GM20431 (cell line): Measurements from ENCODE around the gene C16orf92.

Source experiments
- in situ Hi-C: fragments of 300-500 bp; cut with MseI, MboI; formaldehyde crosslinking; loops from one replicate; pipeline ENCODE4 v1.15.0; 2020; ENCODE audit warnings: low sequenced_read_pairs; ENCODE audit not compliant: unreplicated experiment

Gene C16orf92

DNA sequence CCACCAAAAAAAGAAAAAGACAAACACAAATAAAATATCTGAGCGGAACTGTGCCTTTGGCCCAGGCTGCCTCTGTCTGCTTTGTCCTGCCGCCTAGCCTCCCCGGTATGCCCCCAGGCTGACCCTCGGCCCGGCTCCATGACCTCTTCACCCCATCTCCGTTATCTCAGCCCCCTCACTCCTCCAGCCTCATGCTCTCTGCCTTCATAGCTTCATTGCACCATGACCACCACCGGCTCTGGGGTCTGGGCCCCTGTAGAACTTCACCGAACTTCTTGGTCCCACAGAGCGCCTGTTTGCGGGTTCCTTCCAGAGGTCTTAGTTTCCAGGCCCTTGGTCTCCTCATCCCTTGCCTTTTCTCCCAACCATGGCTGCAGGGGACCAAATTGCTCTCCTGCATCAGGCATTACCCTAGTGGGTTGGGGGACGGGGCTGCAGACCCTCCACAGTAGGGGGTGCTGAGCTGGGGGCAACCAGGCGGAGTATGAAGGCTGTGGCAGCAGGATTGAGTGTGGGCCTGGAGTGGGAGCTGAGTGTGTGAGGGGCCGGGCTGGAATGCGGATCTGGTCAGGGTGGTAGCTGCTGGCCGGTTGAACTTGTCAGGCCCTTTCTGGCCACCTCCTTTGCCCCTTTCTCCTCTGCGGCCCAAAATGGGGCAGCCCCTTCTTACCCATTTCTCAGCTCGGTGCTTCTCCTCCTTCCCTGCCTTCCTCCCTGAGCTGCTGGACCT, 34.5 kb upstream of the C16orf92 start:
- in situ Hi-C loops: no loop called here

DNA sequence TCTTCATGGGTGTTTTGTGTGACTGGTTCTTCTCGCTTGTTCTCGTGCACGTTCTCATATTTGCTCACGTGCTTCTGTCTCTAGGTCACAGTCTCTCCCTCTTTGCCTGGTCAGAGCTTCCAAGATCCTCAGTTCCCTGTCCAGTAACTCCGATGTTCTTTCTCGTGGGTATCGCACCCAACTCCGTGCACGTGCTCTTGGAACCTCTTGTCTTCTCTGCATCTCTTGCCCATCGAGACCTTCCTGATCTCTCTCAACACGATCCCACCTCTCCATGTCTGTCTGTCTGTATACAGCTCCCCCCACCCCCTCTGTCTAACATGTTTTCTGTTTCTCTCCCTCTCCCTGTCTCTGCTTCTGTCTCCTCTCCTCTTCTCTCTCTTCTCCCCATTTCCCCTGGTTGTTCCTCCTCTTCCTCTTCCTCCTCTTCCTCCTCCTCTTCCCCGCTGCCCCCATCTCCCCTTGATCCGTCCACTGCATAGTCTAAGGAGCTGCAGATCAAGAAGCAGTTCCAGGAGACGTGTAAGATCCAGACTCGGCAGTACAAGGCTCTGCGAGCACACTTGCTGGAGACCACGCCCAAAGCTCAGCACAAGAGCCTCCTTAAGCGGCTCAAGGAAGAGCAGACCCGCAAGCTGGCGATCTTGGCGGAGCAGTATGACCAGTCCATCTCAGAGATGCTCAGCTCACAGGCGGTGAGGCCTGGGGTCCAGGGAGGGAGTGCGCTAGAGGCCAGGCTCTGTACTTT, 33.7 kb upstream of the C16orf92 start:
- in situ Hi-C loops: no loop called here

DNA sequence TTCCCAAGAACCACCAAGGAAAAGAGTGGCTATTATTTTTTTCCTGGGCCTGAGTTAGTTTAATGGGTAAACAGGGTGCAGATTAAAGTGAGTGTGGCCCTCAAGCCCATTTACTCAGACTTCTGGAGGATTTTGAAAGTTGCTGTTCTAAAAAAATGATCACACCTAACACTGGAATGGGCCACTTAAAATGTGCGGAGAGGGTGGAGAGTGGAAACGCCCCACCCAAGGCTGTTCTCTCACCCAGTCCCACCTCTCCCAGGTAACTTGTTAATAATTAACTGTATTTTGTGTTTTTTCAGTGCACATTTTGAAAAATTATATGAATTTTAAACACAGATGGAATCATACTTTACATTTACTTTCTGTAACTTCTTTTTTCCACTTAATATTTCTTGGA, 33.0 kb upstream of the C16orf92 start:
- in situ Hi-C loops: no loop called here

DNA sequence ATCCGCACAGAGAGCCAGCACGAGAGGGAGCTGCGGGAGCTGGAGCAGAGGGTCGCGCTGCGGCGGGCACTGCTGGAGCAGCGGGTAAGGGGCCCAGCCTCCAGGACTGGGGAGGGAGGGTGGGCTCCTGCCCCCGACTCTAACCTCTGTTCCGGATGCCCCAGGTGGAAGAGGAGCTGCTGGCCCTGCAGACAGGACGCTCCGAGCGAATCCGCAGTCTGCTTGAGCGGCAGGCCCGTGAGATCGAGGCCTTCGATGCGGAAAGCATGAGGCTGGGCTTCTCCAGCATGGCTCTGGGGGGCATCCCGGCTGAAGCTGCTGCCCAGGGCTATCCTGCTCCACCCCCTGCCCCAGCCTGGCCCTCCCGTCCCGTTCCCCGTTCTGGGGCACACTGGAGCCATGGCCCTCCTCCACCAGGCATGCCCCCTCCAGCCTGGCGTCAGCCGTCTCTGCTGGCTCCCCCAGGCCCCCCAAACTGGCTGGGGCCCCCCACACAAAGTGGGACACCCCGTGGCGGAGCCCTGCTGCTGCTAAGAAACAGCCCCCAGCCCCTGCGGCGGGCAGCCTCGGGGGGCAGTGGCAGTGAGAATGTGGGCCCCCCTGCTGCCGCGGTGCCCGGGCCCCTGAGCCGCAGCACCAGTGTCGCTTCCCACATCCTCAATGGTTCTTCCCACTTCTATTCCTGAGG, 32.0 kb upstream of the C16orf92 start:
- in situ Hi-C loops: no loop called here

DNA sequence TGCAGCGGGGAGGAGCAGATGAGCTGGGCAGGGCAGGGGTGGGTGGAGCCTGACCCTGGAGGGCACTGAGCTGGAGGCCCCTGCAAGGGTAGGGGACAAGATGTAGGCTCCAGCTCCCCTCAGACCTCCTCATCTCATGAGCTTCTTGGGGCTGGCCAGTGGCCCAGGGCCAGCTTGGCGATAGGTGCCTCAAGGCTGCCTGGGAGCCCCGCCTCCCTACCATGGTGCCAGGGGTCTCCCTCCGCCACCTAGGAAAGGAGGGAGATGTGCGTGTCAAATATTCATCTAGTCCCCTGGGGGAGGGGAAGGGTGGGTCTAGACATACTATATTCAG, 31.5 kb upstream of the C16orf92 start:
- in situ Hi-C loops: no loop called here

DNA sequence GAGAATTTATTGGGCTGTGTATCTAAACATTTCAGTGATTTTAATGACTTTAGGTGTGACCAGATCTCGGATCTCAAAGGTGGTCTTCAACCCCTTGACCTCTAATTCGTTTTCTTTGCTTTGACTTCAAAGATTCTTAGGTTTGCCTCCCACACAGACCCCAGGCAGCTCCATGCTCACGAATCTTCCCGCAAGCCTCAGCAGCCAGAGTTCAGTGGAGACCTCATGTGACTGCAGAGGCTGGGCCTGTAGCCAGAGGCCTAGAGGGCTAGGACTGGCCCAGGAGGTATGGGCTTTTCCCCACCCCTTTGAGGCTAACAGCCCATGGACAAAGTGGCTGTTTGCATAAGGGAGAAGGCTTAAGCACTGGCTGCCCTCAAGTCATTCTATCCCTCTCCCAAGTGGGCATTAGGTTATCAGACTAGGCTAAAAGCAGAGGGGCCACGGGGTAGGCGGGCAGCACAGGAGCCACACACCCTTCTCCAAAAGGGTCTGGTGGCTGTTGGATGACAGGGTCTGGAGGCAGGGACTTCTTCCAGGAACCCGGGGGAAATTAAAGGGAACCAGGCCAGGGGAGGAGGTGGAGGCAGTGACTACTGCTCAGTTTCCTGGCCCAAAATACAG, 30.5 kb upstream of the C16orf92 start:
- in situ Hi-C loops: no loop called here

DNA sequence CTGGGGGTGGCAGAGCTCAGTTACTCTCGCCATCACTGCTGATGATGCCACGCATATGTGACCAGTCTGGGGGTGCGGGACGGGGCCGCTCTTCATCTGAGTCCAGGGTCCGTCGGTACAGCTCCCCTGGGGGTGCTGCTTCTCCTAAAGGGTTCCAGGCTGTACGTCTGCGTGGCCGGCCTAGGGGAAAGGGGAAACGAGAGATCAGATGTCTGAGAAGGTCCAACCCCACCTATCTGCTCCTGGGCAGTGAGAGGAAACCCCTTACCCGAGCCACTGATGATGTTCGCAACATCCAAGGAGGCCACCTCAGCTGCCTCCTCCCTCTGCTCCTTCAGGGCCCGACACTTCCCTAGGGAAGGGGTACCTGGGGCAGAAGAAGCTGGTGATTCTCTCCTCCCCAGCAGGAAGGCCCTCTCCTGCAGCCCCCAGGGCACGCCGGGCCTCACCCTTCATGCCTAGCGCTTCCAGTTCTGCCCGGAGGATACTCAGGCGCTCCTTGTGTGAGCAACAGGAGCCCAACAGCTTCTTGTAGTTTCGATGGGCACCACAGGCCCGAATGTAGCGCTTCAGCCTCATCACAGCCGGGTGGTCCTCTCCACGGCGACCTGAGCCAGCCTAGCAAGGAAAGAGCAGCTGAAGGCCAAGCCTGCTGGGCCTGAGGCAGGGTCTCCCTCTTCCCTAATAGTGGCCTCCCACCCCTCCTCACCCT, 29.7 kb upstream of the C16orf92 start:
- in situ Hi-C loops: no loop called here

DNA sequence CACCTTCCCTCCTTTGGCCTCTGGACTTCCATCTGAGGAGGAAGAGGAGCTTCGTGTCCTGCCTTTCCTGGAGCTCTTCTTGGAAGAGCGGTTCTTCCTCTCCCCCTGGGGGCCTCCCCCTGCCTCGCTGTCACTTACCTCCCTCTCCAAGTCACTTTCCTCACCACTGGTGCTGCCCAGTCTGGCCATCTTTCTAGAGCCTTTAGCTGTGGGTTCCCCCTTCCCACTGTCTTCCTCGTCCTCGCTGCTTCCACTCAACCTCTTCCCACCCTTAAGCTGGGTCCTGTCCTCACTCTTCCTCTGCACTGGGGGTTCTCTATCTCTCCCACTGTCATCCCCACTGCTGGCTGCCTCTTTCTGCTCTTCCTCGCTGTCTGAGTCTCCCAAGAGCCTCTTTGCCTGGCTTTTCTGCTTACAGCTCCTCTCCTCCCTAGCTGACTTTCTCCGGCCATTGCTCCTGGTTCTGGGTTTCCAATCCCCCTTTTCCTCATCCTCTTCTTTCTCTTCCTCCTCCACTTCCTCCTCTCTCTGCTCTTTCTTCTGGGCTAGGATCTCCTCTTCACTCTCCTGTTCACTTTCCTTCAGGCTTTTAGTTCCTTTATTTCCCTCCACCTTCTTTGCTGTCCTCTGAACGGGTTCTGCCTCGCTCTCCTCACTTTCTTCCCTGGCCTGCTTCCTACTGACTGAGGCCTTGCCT, 28.9 kb upstream of the C16orf92 start:
- in situ Hi-C loops: no loop called here

DNA sequence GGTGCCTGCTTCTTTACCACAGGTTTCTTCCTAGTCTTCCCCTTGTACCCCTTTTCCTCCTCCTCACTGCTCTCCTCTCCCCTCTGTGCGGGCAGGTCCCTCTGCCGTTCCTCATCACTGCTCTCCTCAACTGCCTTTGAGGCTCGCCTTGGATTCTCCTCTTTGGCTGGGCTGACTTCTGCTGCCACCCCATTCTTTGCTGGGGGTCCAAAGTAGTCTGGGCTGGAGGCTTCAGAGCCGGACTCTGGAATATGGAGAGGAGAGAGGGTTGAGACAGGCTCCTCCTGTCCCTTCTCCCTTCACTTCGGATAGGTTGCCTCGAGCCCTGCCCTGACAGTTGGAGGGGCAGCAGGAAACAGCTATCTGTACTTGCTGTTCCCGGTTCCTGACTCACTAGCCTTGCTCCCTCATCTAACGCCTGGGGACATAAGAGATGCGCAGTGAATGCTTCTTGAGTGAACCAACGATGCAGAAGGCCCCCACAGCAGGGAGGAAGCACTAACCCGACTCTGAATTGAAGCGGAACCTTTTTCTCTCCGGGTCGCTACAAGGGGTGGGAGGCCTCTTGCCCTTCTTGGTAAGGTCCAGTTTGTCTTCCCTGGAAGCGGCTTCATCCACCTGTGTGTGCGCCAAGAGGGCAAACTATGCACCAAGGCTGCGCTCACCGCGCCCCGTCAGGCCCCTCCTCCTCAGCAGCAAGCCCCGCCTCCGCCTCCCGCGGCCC, 28.2 kb upstream of the C16orf92 start:
- in situ Hi-C loops: no loop called here

DNA sequence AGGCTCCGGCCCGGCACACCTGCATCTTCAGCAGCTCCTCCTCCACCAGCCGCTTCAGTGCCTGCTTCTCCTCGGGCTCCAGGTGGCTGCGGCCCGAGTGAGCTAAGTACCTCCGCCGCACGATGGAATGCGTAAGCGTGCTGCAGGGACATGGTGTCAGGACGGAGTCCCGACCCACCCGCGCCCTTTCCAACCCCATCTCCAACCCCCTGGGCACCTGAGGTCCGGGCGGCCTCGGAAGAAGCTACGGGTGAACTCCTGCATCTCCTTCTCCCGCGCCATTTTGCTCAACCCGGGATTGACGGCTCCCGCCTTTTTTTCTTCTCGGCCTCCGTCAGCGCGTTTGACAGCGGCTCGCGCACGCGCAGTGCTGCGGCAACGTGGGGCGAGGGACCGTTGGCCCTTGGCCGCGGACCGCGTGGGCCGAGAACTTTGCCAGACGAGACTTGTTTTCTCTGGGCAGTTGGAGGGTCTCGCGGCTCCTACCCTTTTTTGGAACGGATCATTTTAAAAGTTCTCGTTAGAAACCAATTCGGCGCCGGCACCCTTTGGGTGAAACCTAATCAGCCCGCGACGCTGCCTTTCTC, 27.6 kb upstream of the C16orf92 start, which contains the start of gene HIRIP3:
Gene HIRIP3 (minus strand): TSS at position 294 of the 587 bp plus-strand sequence. CDS start 12 bp downstream, at position 282.
- in situ Hi-C loops: no loop called here

DNA sequence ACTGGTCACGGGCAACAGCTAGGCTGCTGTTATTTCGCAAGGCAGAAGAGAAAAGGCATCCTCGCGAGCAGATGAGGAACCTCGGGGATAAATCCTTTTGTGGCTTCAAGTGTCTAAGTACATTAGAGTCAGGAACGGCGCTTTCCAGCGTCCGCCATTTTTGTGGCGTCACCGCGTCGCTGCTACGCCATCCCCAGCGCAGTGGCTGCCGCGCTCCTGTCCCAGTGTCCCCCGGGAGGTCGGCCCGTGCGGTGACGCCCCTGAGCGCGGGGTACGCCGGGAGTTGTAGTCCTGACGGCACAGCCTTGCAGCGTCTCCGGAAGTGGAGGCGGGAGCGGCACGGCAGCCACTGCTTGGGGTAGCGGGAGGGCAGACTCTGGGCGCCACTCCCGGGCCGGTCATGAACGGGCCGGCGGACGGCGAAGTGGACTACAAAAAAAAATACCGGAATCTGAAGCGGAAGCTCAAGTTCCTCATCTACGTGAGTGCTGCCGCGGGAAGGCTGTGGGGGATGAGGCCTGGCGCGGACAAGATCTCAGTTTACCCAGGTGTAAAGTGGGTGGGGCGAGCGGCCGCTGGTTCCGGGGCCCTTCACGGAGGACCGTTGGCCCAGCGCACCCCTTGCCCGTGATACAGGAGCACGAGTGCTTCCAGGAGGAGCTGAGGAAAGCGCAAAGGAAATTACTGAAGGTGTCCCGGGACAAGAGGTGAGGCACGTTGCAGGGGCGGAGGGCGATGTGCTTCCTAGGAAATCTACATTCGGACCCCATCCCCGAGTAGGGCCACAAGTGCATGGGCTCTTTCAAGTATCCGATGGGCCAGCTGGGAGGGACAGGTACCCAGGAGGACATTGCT, 26.9 kb upstream of the C16orf92 start, which contains the start of gene INO80E:
Gene INO80E (plus strand): TSS at position 331 of the 855 bp plus-strand sequence. CDS start 70 bp downstream, at position 401.
- in situ Hi-C loops: no loop called here

DNA sequence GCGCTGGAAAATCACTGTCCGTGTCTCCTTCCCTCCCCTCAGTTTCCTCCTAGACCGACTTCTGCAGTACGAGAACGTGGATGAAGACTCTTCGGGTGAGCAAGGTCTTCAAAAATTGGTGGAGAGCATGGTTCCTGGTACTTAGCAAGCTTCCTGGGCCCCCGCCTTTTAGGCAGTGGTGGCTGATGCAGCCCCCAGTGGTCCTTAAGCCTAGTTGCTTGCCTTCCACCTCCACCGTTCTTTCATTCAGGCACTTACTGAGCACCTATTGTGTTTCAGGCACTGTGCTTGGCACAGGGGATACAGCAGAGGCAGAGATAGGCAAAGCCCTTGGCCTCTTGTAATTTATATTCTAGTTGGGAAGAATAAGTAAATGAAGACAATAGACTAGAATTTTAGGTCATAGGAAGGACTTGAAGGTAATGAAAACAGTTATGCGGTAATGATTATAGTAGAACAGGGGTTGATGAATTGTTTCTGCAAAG, 26.2 kb upstream of the C16orf92 start:
- in situ Hi-C loops: no loop called here

DNA sequence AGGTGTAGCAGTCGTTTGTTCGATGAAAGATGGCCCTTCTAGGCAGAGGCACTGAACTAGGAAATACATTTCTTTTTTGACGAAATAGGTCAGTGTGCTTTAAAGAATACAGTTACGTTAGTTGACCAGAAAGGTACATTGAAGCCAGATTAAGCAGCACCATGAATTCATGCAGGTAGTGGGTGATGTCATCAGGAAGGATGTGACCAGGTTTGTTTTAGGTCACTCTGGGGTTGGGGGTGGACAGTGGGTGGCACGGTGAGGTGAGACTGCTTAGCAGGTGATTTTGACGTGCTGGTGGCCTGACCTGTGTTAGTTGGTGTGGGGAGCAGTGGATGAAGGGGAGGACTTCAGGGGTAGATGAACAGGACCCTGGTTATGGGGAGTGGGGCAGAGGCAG, 23.4 kb upstream of the C16orf92 start:
- in situ Hi-C loops: loop anchor here (25.0 kb wide), 2 partner anchors 162 to 312 kb away; partner anchors contain the start of gene QPRT

DNA sequence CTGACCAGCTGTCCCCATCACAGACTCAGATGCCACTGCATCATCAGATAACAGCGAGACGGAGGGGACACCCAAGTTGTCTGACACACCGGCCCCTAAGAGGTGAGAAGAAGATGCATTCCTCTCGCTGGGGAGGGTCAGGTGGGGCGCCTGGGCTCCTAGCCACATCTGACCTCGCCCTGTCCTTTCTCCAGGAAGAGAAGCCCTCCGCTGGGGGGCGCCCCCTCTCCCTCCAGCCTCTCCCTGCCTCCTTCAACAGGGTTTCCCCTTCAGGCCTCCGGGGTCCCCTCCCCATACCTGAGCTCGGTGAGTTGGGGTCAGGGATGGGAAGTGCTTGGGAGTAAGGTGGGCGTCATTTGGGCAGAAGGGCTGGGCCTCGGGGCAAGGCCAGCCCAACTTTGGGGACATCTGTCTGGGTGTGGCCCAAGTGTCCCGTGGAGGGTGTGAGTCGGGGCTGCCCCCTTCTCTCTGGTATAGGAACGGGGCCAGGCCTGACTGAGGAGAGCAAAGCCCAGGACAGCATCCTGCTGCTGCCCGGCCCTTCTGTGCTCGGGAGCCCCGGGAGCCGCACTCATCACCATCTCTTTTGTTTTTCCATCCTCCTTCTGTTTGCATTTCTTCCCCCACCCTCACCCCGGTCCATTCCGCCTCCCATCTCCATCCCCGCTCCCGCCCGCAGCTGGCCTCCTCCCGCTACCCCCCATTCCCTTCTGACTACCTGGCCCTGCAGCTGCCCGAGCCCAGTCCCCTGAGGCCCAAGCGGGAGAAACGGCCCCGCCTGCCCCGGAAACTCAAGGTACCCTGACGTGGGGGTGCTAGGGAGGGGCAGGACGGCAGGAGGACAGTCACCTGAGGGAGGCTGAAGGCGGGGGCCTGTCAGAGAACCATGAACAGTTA, 22.0 kb upstream of the C16orf92 start:
- in situ Hi-C loops: loop anchor here (25.0 kb wide), 2 partner anchors 164 to 314 kb away; partner anchors contain the start of gene QPRT

DNA sequence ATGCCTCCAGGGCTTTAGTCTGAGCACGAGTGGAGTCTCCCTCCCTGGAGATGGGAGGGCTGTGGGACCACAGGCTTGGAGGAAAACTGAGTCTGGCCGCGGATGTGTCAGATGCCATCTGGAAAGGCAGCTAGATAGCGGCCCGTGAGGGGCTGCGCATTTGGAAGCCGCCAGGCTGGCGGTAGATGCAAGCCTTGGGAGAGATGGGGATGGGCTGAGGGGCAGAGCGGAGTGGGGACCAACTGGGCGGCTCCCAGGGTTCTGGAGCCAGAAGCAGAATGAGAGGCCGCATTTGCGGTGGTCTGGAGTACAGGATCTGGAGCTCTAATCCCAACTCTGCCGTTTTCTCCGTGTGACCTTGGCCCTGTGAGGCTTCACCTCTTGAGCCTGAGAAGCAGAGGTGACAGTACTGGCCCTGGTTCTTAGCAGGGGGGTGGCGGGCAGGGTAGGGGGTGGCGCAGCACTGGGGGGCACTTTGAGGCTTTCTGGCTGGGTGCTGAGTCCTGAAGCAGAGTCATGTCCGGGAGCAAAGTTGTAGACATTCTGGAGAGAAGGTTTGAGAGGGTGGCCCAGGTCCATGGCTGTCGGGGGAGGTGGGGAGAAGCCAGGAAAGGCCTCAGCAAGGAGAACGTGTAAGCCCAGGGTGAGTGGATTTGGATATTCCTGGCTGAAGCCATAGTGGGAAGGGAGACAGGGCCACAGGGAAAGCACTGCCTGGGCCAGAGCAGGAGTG, 20.2 kb upstream of the C16orf92 start:
- in situ Hi-C loops: loop anchor here (25.0 kb wide), 2 partner anchors 165 to 315 kb away; partner anchors contain the start of gene QPRT
